GM21576 (cell line): Measurements from ENCODE around the gene TSHZ1.

Source experiments
- ATAC-seq: cut with Tn5 transposase; IDR thresholded peaks from one replicate; pipeline ENCODE4 v1.9.1; 2021; ENCODE audit warnings: mild to moderate bottlenecking, moderate library complexity; ENCODE audit not compliant: unreplicated experiment

Gene TSHZ1

DNA sequence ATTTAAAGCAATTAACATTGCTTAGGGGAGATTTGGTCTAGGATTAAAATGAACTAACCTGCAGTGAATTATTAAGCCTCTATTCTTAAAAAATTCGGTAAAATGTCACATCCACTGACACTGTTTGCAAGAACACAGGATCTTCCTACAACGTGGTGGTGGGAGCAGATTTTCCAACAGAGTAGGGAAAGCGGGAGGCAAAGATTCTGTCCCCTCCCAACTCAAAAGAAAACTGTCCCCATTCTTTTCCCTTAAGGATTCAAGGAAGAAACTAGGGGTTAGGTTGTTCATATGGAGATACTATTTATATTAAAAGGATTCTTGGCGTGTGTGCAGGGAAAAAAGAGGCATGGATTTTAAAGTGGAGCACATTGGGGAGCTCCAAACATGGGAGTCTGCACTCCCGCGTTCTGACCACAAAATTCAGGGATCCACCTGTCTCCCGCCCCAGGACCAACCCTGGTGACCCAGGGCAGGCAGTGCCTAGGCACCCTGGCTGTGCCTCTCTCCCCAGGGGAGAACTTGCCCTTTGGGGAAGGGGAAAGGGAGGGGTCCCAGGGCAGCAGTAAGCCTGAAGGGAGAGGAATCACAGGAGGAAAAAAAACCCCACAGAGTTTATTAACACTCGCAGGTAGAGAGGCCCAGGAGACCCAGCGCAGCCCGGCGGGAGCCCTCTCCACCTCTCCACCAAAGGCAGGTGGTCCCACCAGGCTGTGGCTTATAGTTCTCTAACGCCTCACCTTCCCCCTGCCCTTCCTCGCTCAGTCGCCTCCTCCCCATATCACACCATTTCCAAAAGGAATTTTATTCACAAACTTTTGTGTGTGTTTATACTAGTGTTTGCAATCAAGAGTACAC lies 3.9 kb upstream of the TSHZ1 start:
- ATAC-seq: no peak

DNA sequence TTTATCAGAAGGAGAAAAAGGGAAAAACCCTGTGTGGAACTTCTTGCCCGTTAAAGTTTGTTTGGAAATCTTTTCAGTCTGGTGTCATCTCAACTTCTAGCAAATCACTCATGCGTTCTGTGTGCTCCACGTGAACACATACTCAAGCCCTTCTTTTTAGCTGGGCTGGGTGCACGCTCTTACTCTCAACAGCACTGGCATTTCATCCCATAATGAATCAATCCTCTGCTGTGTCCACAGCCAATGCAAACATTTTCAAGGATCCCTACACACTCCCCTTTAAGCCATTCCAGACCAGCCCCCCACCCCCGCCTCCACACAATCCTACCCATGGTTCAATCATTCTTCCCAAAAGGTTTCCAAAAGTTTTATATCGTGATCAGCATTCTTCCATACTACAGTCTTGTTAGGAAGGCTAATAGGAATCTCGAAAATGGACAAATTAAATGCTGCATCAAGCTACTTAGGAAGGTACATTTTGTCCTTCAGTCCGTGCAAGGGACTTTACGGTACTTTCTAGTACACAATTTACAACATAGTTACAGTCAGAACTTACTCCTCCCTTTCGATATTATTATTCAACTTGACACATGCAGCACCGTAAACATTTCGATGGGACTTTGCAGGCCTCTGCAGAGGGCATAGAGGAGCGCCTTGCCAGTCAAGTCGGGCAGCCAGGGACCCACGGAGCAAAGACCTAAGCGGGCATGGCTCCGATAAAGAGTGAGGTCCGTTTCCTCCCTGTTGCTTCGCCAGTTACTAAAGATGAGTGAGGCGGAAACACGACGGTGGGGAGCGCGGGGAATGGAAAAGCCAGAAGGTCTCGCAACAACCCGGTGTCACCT lies 3.1 kb upstream of the TSHZ1 start:
- ATAC-seq: no peak

GRCh38 chr18:75208155-75208835 lies 2.3 kb upstream of the TSHZ1 start:
- peak; percentile 2 for ATAC-seq

DNA sequence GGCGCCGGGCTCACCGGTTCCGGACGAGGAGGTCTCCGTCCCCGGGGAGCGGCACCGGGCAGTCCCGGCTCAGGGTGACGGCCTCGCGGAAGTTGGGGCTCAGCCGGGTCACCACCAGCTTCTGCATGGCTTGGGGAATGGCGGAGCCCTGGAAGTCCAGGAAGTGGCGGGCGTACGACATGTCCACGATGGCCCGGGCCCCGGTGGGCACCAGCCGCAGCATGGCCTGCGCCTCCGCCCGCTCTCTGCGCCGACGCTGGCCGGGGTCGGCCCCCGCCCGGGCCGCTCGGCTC lies 1.8 kb upstream of the TSHZ1 start:
- peak; percentile 9 for ATAC-seq

GRCh38 chr18:75209129-75209950 lies 1.3 kb upstream of the TSHZ1 start, which contains the start of gene PTGR3:
TSS of gene PTGR3 (minus strand) at chr18:75209139. CDS start at chr18:75209058, 81 bp downstream.
- ATAC-seq: peak; percentile 41

GRCh38 chr18:75209951-75210258 lies 692 bp upstream of the TSHZ1 start:
- ATAC-seq: no peak

GRCh38 chr18:75211002-75211621 lies 515 bp downstream of the TSHZ1 start:
- ATAC-seq: no peak

DNA sequence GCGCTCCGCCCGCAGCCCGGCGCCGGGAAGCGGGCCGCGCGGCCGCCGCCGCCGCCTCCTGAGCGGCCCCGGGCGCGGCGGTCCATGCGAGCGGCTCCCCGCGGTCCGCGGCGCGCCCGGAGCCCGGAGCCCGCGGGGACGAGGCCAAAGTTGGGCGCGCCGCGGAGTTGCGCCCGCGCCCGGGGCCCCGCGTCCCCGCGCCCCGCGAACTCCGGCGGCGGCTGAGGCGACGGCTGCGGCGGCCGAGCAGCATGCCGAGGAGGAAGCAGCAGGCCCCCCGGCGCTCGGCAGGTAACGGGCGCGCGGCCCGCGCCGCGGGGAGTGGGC lies 992 bp downstream of the TSHZ1 start:
- ATAC-seq: no peak

DNA sequence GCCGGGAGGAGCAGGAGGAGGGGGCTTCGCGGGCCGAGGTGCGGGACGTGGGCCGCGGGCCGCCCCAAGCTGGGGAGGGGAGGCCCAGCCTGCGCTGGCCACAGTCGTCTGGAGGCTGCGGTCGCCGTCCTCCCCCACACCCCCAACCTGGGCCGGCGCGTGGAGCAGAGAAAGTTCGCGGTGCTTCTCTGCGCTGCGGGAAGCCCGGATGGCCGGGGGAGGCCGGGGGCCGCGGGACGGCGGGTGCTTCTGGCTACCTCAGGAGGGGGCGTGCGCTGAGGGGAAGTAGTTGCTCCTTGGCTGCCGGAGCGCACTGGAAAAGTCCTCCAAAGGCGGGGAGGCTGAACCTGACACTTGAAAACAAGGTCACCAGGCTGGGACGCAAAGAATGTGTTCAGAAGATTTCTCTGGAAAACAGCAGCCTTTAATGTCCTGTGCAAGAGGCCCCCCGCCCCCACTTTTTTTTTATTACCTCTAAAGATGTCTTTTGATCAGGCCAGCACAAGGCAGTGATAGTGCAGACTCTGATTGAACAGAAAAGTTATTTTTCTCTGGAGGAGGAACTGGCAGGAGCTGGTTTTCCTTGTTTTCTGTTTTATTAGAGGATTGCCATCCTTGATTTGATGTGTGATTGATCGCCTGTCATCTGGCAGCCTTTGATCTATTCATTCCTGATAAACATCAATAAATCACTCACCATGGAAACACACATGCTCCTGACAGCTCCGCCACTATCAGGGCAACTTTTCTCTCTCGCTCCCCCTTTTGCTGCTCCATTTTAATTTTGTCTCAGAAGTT lies 1.6 kb downstream of the TSHZ1 start:
- ATAC-seq: no peak

DNA sequence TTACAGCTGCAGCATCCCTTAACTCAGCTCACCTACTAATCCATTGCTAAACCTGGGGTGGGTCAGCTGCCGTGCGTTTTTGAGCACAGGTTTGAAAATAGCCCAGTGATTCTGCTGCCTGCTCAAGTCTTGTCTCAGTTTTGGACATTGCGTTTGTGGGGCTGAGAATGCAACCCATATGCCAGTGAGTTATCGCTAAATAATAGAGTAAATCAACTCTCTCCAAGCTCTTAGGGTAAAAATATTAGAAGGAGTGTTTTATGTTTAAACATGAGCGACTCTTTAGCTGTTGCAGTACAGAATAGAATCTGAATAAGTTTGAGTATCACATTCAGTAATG lies 2.1 kb downstream of the TSHZ1 start:
- no peak for ATAC-seq

DNA sequence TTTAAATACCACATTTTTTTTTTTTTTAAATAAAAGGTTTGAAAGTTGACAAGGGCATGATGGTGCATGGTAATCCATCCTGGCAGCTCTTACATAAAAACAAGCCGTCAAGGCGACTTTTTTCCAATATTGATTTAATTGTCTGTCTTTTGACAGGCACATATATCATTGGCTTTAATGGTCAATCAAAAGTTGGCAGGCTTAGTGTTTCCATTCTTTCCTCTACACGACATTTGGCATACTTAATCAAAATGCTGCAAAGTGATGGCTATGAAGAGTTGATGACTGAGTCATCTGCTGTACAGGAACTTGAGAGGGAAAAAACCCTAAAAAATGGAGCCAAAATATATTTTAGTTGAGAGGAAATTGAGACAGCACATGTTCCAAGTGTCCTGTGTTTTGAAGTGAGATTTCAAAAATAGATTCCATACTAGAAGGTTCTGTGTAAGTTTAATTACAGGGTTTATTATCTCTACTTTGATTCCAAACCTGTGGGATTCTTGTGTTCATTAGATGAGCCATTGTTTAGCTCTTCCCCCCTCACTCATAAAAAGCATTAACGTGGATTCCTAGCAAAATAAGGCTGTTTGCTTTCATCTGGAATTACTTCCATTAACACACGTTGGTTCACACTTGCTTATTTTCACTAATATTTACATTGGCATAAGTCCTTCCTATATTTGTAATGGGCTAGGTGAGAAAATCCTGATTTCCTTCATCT lies 3.2 kb downstream of the TSHZ1 start:
- ATAC-seq: no peak

- ATAC-seq: no peak
Measured at GRCh38 chr18:75214332-75214690, 3.7 kb downstream of the TSHZ1 start.

- ATAC-seq: no peak
Measured at GRCh38 chr18:75214766-75215510, 4.3 kb downstream of the TSHZ1 start.

DNA sequence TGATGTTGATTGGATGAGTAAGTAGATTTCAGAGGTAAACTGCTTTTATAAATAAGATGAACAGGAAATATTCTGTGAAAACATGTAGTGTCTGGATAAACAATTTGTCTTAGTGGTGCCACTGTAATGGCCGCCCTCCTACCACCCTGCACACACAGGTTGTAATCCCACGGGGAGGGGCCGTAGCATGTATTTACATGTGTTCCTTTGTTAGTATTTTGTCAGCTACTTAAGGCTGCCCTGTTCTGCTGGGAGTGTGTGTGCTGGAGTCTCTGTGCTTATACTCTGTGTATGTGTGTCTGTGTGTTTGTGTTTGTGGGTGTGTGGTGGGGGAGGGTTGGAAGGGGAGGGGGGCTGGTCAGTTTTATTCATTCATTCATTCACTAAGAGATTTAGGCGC lies 5.1 kb downstream of the TSHZ1 start:
- ATAC-seq: no peak

- no peak for ATAC-seq
Measured at GRCh38 chr18:75216212-75216910, 5.8 kb downstream of the TSHZ1 start.

DNA sequence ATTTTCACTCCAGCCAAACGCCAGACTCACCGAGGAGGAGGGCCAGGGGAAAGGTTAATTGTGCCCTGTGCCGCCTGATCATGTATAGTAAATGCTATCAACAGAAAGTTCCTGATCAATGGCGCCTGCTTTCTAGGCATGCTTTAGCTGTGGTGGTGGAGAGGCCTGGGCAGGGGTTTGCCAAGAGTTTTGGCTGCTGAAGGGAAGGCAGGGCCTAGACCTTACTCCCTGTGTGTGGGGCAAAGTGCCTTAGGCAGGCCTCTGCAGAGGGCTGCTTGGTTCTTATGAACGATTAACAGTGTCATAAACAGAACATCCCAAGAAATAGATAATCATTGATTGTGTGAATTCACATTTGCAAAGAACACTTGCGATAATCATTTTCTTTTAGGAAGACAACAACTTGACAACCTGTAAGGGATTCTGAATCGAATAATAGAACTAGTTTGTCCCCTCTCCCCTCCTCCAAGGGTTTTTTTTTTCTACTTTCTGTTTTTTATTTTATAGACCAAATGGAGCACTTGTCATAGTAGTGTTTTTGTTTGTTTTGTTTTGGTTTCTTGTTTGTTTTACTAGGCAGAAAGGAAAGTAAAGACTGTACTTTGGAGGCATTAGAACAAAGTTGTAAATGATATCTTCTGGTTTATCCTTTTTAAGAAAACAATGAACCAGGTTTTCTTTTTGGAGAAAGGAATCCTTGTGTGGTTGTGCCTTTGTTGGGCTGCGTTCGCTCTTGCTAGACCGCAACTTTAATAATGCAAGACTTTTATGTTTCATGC lies 6.5 kb downstream of the TSHZ1 start:
- ATAC-seq: no peak
